PFSK-1 (cell line): ENCODE results near the gene PRPF18.

Experiments used
- FOXP2 ChIP-seq: optimal IDR thresholded peaks from 2 replicates; pipeline ENCODE3; 2011; ENCODE audit warnings: borderline replicate concordance, control low read depth, inconsistent platforms; ENCODE audit not compliant: insufficient read depth; ENCODE audit errors: extremely low read length, extremely low read depth
- POLR2AphosphoS5 ChIP-seq: IDR thresholded peaks from 2 replicates; pipeline ENCODE4 v1.6.1; 2012; ENCODE audit warnings: low read depth, mild to moderate bottlenecking, control low read depth, low read length, moderate library complexity
- REST ChIP-seq, 2 experiments: IDR thresholded peaks; 2 replicates each; pipeline versions ENCODE4 v1.6.1 to v1.8.0; 2011 to 2012; ENCODE audit warnings: low read depth in 2 of 2, low read length in 2 of 2, control low read depth in 1 of 2, inconsistent platforms in 1 of 2, mild to moderate bottlenecking in 1 of 2, moderate library complexity in 1 of 2; ENCODE audit not compliant: insufficient read depth in 1 of 2
- SIN3A ChIP-seq: IDR thresholded peaks from 2 replicates; pipeline ENCODE4 v1.6.1; 2012; ENCODE audit warnings: mild to moderate bottlenecking, low read length, moderate library complexity, borderline replicate concordance; ENCODE audit not compliant: insufficient read depth
- TAF1 ChIP-seq: IDR thresholded peaks from 2 replicates; pipeline ENCODE4 v1.6.1; 2012; ENCODE audit warnings: low read length, control low read depth, borderline replicate concordance; ENCODE audit not compliant: insufficient read depth

PRPF18 gene

GRCh38 chr10:13629116-13629515, 42.4 kb downstream of the PRPF18 start:
- TF ChIP-seq POLR2AphosphoS5 (no peak), FOXP2 (no peak), TAF1 (no peak), REST (IDR thresholded peaks at IDR 0.05; ENCODE audit: insufficient read depth in 1 of 2, low read depth in 2 of 2, low read length in 2 of 2) (no peak), SIN3A (no peak)

- TF ChIP-seq REST (IDR thresholded peaks at IDR 0.05; ENCODE audit: insufficient read depth in 1 of 2, low read depth in 2 of 2, low read length in 2 of 2) (no peak), TAF1 (no peak), SIN3A (no peak), FOXP2 (no peak), POLR2AphosphoS5 (no peak)
Observed at GRCh38 chr10:13630231-13630630, 43.5 kb downstream of the PRPF18 start.

GRCh38 chr10:13631594-13631993, 44.8 kb downstream of the PRPF18 start:
- TF ChIP-seq FOXP2, result no peak
- no peak for TF ChIP-seq TAF1
- no peak for TF ChIP-seq POLR2AphosphoS5
- no peak for TF ChIP-seq REST (IDR thresholded peaks at IDR 0.05; ENCODE audit: insufficient read depth in 1 of 2, low read depth in 2 of 2, low read length in 2 of 2)
- no peak for TF ChIP-seq SIN3A

GRCh38 chr10:13632440-13632839, 45.7 kb downstream of the PRPF18 start:
- TF ChIP-seq FOXP2 (no peak), SIN3A (no peak), REST (IDR thresholded peaks at IDR 0.05; ENCODE audit: insufficient read depth in 1 of 2, low read depth in 2 of 2, low read length in 2 of 2) (no peak), POLR2AphosphoS5 (no peak), TAF1 (no peak)
